Muscle of back (tissue), 13 donors: ENCODE measurements around the gene SMG5. TPM values are rescaled to one million over a fixed set of nuclear protein-coding genes. Genes with fewer than 3 reads are reported as not detected.
"Not testable (repeated sequence)": the region's sequence is repeated elsewhere in the genome, so short reads cannot be mapped to it uniquely, and the experiment has no call there.

Experiments used
- DNase-seq, 3 donors: peaks; one replicate each; pipeline versions ENCODE4 v3.0.0 to v3.0.0-alpha.2; 2013
- long read RNA-seq, 9 donors: transcript quantifications; one replicate each; lab custom pipeline, GENCODE V29; 2026
- polyA plus RNA-seq, 10 donors: library from polyadenylated mRNA; unstranded; fragments of 120-200 nt; gene quantifications; one replicate each; pipeline ENCODE4 v1.2.1, GENCODE V29; 2013; ENCODE audit not compliant: insufficient read length in 10 of 10

Gene SMG5, protein sequence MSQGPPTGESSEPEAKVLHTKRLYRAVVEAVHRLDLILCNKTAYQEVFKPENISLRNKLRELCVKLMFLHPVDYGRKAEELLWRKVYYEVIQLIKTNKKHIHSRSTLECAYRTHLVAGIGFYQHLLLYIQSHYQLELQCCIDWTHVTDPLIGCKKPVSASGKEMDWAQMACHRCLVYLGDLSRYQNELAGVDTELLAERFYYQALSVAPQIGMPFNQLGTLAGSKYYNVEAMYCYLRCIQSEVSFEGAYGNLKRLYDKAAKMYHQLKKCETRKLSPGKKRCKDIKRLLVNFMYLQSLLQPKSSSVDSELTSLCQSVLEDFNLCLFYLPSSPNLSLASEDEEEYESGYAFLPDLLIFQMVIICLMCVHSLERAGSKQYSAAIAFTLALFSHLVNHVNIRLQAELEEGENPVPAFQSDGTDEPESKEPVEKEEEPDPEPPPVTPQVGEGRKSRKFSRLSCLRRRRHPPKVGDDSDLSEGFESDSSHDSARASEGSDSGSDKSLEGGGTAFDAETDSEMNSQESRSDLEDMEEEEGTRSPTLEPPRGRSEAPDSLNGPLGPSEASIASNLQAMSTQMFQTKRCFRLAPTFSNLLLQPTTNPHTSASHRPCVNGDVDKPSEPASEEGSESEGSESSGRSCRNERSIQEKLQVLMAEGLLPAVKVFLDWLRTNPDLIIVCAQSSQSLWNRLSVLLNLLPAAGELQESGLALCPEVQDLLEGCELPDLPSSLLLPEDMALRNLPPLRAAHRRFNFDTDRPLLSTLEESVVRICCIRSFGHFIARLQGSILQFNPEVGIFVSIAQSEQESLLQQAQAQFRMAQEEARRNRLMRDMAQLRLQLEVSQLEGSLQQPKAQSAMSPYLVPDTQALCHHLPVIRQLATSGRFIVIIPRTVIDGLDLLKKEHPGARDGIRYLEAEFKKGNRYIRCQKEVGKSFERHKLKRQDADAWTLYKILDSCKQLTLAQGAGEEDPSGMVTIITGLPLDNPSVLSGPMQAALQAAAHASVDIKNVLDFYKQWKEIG
- 10 to 100 TPM; 40.2 to 54.9 (median 46.7) TPM for polyA plus RNA-seq
- long read RNA-seq, donor 1, full-length matches to known transcripts: 4 of 4 reads
- long read RNA-seq, donor 1, partial matches to known transcripts: 0 of 4 reads
- long read RNA-seq, donor 1, other reads (novel, unspliced or antisense): 0 of 4 reads
- long read RNA-seq, donor 2, full-length matches to known transcripts: 2 of 2 reads
- long read RNA-seq, donor 2, partial matches to known transcripts: 0 of 2 reads
- long read RNA-seq, donor 2, other reads (novel, unspliced or antisense): 0 of 2 reads
- long read RNA-seq, donor 3: 0 reads
- long read RNA-seq, donor 4, full-length matches to known transcripts: 1 of 1 reads
- long read RNA-seq, donor 4, partial matches to known transcripts: 0 of 1 reads
- long read RNA-seq, donor 4, other reads (novel, unspliced or antisense): 0 of 1 reads
- long read RNA-seq, donor 5, full-length matches to known transcripts: 1 of 1 reads
- long read RNA-seq, donor 5, partial matches to known transcripts: 0 of 1 reads
- long read RNA-seq, donor 5, other reads (novel, unspliced or antisense): 0 of 1 reads
- long read RNA-seq, donor 6, full-length matches to known transcripts: 1 of 1 reads
- long read RNA-seq, donor 6, partial matches to known transcripts: 0 of 1 reads
- long read RNA-seq, donor 6, other reads (novel, unspliced or antisense): 0 of 1 reads
- long read RNA-seq, donor 7, full-length matches to known transcripts: 3 of 35 reads
- long read RNA-seq, donor 7, partial matches to known transcripts: 32 of 35 reads
- long read RNA-seq, donor 7, other reads (novel, unspliced or antisense): 0 of 35 reads
- long read RNA-seq, donor 8, full-length matches to known transcripts: 1 of 1 reads
- long read RNA-seq, donor 8, partial matches to known transcripts: 0 of 1 reads
- long read RNA-seq, donor 8, other reads (novel, unspliced or antisense): 0 of 1 reads
- long read RNA-seq, donor 9, partial matches to known transcripts: 0 of 1 reads
- long read RNA-seq, donor 9, other reads (novel, unspliced or antisense): 0 of 1 reads

- peak; percentile 99 for DNase-seq
These were observed at the start of gene SMG5 for GRCh38 chr1:156282479-156283222. Gene SMG5 (minus strand): TSS chr1:156282825. CDS start chr1:156282680, 145 bp downstream.

GRCh38 chr1:156323179-156323578 is 40.6 kb upstream of the SMG5 start:
- not testable (repeated sequence) for DNase-seq

GRCh38 chr1:156320560-156320959 is 37.9 kb upstream of the SMG5 start:
- DNase-seq: no peak

GRCh38 chr1:156319664-156320063 is 37.0 kb upstream of the SMG5 start:
- peak in 2 of 3 donors; percentile 9 to 45 for DNase-seq

DNA sequence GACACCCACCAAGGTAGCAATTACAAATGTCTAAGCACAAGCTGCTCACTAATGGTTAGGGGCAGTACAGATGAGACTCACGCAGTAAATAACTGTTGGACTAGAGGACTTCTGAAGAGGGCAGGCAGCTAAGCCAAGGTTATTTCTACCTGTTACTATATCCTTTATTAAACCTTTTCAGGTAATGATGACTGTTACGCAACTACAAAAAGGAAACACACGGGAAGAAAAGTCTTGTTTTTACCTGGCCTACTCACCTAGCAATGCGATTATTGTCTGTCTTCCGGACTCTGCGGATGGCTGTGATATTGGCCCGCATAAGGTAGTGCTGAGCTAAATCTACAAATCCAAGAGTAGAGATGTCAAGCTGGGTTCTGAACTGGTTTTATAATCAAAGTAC is 34.3 kb upstream of the SMG5 start:
- DNase-seq: no peak

DNA sequence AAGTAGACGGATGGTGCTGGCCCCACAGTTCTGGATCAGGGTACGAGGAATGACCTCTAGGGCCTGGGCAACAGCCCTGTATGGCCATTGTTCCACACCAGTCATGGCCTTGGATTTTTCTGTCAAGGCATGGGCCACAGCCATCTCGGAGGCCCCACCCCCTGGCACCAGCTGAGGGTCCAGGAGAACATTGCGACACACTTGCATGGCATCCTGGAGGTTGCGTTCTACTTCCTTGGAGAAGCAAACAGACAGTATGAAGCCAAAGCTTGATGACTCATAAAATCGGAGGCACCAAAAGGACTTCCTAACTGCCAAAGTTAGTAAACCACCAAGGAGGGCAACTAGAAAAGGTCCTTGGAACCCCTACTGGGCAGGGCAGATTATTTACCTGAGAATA is 28.3 kb upstream of the SMG5 start:
- DNase-seq: no peak

GRCh38 chr1:156308078-156308477 is 25.5 kb upstream of the SMG5 start:
- no peak for DNase-seq

DNA sequence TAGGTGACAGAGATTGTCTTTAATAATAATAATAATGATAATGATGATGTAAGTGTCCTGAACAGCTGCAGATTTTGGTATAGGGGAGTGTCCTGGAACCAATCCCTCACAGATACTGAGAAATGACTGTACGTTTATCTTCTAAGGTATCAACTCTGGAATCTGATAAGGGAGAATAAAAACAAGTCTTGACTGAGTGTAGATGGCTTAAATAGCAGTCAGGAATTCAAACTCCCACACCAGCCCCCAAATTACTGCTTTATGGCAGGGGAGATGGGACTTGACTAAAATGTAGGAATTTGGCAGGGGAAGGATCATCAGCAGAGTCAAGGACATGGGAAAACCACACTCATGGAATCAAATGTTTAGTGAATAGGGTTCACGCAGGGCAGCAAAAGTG is 22.6 kb upstream of the SMG5 start:
- no peak for DNase-seq

- DNase-seq: no peak
These were observed 20.6 kb upstream of the SMG5 start for GRCh38 chr1:156303241-156303640.

DNA sequence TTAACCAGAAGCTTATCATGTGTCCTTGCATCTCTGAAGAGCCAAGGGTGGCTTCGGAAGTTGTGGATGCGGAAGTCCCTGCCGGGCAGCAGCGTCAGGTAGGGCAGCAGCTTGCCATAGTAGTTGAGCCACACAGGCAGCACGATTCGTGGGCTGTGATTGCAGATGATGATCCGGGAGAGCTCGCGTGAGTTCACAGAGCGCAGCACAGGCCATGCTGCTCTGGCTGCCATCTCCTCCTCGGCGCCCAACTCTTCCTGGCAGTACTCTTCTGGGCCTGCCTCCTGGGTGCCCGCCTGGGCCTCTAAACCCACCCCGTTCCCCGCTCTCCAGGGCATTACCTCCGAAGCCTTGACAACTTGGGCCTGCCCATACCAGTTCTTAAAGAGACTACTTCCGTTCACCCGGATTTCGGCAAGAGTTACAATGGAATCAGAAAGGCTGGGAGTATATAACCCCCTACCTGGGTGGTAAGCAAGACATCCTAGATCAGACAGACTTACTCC is 16.3 kb upstream of the SMG5 start, which contains the start of gene VHLL:
TSS of gene VHLL (minus strand) at position 456 of the 506 bp plus-strand sequence. CDS start at position 338, 118 bp downstream.
- DNase-seq: no peak

- peak; percentile 69 to 90 (median 82) for DNase-seq
These were observed 12.8 kb upstream of the SMG5 start, which contains the start of gene GLMP for GRCh38 chr1:156295391-156295947. Gene GLMP (minus strand): TSS chr1:156295679. CDS start chr1:156295645, 34 bp downstream.

DNA sequence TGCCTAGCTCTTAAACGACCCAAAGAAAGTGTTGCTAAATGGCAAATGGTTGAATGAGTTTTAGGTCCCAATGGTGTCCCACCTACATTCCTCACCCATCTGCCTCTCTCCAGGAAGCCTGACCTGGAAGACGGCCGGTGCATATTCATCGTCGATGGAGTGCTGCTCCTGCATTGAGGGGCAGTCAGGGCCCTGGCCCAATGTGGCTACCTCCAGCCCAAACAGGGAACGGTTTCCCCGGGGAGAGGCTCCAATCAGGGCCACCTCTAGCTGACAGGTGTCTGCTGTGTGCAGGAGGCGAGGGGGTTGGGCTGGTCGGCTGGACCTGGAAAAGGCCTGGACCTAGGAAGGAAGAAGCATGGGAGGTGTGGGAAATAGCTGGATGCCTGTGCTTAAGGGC is 11.3 kb upstream of the SMG5 start:
- no peak for DNase-seq

- no peak for DNase-seq
These were observed 10.4 kb upstream of the SMG5 start for GRCh38 chr1:156293098-156293434.

GRCh38 chr1:156291226-156292061 is 8.8 kb upstream of the SMG5 start:
- DNase-seq: peak; percentile 74 to 94 (median 86)

DNA sequence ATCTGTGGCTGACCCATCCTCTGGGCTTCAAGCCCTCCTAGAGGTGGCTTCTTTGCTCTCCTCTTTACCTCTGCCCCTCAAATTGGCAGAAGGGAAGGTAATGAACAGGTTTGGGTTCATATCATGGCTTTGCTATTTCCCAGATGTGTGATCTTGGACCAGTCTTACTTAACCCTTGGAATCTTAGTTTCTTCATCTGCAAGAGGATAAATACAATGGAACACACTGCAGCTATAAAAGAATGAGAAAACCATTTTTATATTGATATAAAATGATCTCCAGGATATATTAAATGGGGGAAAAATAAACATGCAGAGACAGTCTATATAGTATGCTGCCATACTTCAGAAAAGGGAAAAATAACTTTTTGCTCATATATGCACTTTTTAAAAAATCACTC is 7.2 kb upstream of the SMG5 start:
- no peak for DNase-seq

GRCh38 chr1:156286061-156286460 is 3.4 kb upstream of the SMG5 start:
- no peak for DNase-seq

- no peak for DNase-seq
These were observed 2.8 kb upstream of the SMG5 start for GRCh38 chr1:156285437-156285836.

DNA sequence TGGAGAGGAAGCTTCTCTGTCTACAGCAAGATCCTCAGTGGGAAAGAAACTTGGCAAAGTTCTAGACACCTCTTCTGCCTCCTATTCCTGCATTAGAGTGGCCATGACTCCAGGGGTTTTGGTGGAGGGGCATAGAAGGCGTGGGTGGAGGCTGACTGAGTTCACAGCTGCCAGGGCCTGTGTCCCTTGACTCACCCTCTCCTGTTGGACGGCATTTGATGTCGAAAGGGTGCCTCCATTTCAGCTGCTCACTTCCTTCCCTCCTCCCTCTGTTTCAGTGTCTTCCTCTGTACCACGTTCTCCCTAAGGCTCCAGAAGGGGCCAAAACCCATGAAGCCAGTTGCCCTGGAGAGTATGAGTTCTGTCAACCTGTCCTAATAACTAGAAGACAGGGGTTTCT is 2.1 kb upstream of the SMG5 start:
- DNase-seq: no peak
